CD4-positive, alpha-beta T cell treated with Interleukin-1 beta for 1 hour (primary cell): ENCODE data around the gene MYLK4.
A peak's percentile ranks its signal among the peaks of the same experiment; 100 is the strongest.

Source experiments
- DNase-seq, 2 donors: peaks; one replicate each; pipeline ENCODE4 v3.0.0-alpha.2; 2020 to 2022

MYLK4 gene

GRCh38 chr6:2750832-2751231 is at the start of gene MYLK4:
Gene MYLK4, minus strand, starts transcription at chr6:2750922. Its CDS starts 1,628 bp downstream, at chr6:2749294.
- no peak for DNase-seq

- DNase-seq = no peak
Observed at GRCh38 chr6:2799936-2800527, 49.3 kb upstream of the MYLK4 start.

GRCh38 chr6:2798586-2799134 is 47.9 kb upstream of the MYLK4 start:
- no peak for DNase-seq

- DNase-seq = no peak
Observed at GRCh38 chr6:2797564-2798031, 46.9 kb upstream of the MYLK4 start.

GRCh38 chr6:2796861-2797260 is 46.1 kb upstream of the MYLK4 start:
- DNase-seq = no peak

GRCh38 chr6:2795956-2796355 is 45.2 kb upstream of the MYLK4 start:
- peak in 1 of 2 donors; percentile 23 for DNase-seq

GRCh38 chr6:2795162-2795561 is 44.4 kb upstream of the MYLK4 start:
- DNase-seq = no peak

- DNase-seq = no peak
Observed at GRCh38 chr6:2794171-2794730, 43.5 kb upstream of the MYLK4 start.

GRCh38 chr6:2793534-2794151 is 42.9 kb upstream of the MYLK4 start:
- DNase-seq = peak; percentile 32 to 62

- DNase-seq = peak in 1 of 2 donors; percentile 36
Observed at GRCh38 chr6:2792330-2793110, 41.8 kb upstream of the MYLK4 start.

- DNase-seq = peak in 1 of 2 donors; percentile 29
Observed at GRCh38 chr6:2791450-2791974, 40.8 kb upstream of the MYLK4 start.

- DNase-seq = peak; percentile 67 to 69
Observed at GRCh38 chr6:2790588-2791449, 40.1 kb upstream of the MYLK4 start.

GRCh38 chr6:2786269-2786668 is 35.5 kb upstream of the MYLK4 start:
- DNase-seq = no peak

GRCh38 chr6:2784930-2785329 is 34.2 kb upstream of the MYLK4 start:
- no peak for DNase-seq

GRCh38 chr6:2784061-2784460 is 33.3 kb upstream of the MYLK4 start:
- no peak for DNase-seq

GRCh38 chr6:2783188-2783963 is 32.7 kb upstream of the MYLK4 start:
- DNase-seq = no peak

- DNase-seq = no peak
Observed at GRCh38 chr6:2782825-2783187, 32.1 kb upstream of the MYLK4 start.

- DNase-seq = no peak
Observed at GRCh38 chr6:2782356-2782708, 31.6 kb upstream of the MYLK4 start.

- DNase-seq = no peak
Observed at GRCh38 chr6:2781685-2782355, 31.1 kb upstream of the MYLK4 start.

GRCh38 chr6:2780102-2780737 is 29.5 kb upstream of the MYLK4 start:
- no peak for DNase-seq
